SK-N-SH (cell line): ENCODE data around the gene KAT6B. TPM values are rescaled to one million over a fixed set of nuclear protein-coding genes. Genes with fewer than 3 reads are reported as not detected.

Experiments
- CTCF ChIA-PET: fragments of 300-600, 350-600 bp; formaldehyde crosslinking; extraction: SDS; loops from one replicate; lab custom pipeline; 2021; lab: Yijun Ruan, JAX
- POLR2A ChIA-PET: fragments of 350-600 bp; sonication (Branson Sonifier 250); formaldehyde crosslinking; extraction: SDS; loops from one replicate; lab custom pipeline; 2020; ENCODE audit warnings: antibody characterized with exemption, inconsistent platforms; lab: Yijun Ruan, JAX
- DNase-seq: peaks from one replicate; pipeline ENCODE4 v3.0.0; 2012
- H2AFZ ChIP-seq: fragments of 200-600 bp; sonication (generic); 2 replicates; pipeline ENCODE4 v1.8.1; 2016; ENCODE audit warnings: antibody characterized with exemption, mild to moderate bottlenecking, low read depth
- H3F3A ChIP-seq: fragments of 200-600 bp; sonication (generic); replicated peaks from 2 replicates; pipeline ENCODE3; 2016; ENCODE audit warnings: antibody characterized with exemption, mild to moderate bottlenecking; ENCODE audit not compliant: insufficient read depth
- H3K27ac ChIP-seq, 2 experiments: fragments of 200-500 bp in 1 of 2; fragments of 200-600 bp in 1 of 2; sonication (Bioruptor generic) in 1 of 2; sonication (generic), shearing (Covaris generic) in 1 of 2; 2 replicates each; pipeline versions ENCODE4 v1.5.1 to v1.6.1; 2014 to 2016; ENCODE audit warnings: low read depth in 2 of 2, inconsistent platforms in 1 of 2, low read length in 1 of 2, mild to moderate bottlenecking in 1 of 2, mixed read lengths in 1 of 2
- H3K27me3 ChIP-seq: fragments of 200-600 bp; sonication (generic), shearing (Covaris generic); 2 replicates; pipeline ENCODE4 v1.6.1; 2016; ENCODE audit warnings: mixed run types; ENCODE audit not compliant: insufficient read depth
- H3K36me3 ChIP-seq, 2 experiments: fragments of 200-500 bp in 1 of 2; fragments of 200-600 bp in 1 of 2; sonication (Bioruptor generic) in 1 of 2; sonication (generic) in 1 of 2; replicated peaks in 1 of 2; 2 replicates each; pipeline versions ENCODE3 to v1.5.1; 2014 to 2016; ENCODE audit warnings: low read length in 1 of 2, mild to moderate bottlenecking in 1 of 2; ENCODE audit not compliant: insufficient read depth in 2 of 2, control insufficient read depth in 1 of 2
- H3K4me1 ChIP-seq, 2 experiments: fragments of 200-500 bp in 1 of 2; fragments of 200-600 bp in 1 of 2; sonication (Bioruptor generic) in 1 of 2; sonication (generic), shearing (Covaris generic) in 1 of 2; 2 replicates each; pipeline versions ENCODE4 v1.5.1 to v1.6.1; 2014 to 2016; ENCODE audit warnings: low read depth in 1 of 2, low read length in 1 of 2, mixed run types in 1 of 2; ENCODE audit not compliant: insufficient read depth in 2 of 2, control insufficient read depth in 1 of 2
- H3K4me2 ChIP-seq: fragments of 200-600 bp; sonication (generic), shearing (Covaris generic); 2 replicates; pipeline ENCODE4 v1.6.1; 2017; ENCODE audit warnings: mixed run types
- H3K4me3 ChIP-seq, 2 experiments: fragments of 200-500 bp in 1 of 2; fragments of 200-600 bp in 1 of 2; sonication (Bioruptor generic) in 1 of 2; sonication (generic), shearing (Covaris generic) in 1 of 2; 2 replicates each; pipeline versions ENCODE4 v1.5.1 to v1.8.1; 2014 to 2016; ENCODE audit warnings: low read depth in 2 of 2, inconsistent platforms in 1 of 2, low read length in 1 of 2, mild to moderate bottlenecking in 1 of 2, mixed read lengths in 1 of 2, moderate library complexity in 1 of 2
- H3K79me2 ChIP-seq: fragments of 200-600 bp; sonication (generic); 2 replicates; pipeline ENCODE4 v1.8.1; 2017; ENCODE audit warnings: mild to moderate bottlenecking; ENCODE audit not compliant: insufficient read depth
- H3K9ac ChIP-seq: fragments of 200-600 bp; sonication (generic); 2 replicates; pipeline ENCODE4 v1.6.1; 2017; ENCODE audit warnings: mixed run types
- H3K9me2 ChIP-seq: fragments of 200-600 bp; sonication (generic); 2 replicates; pipeline ENCODE4 v1.6.1; 2017; ENCODE audit warnings: mixed run types
- H3K9me3 ChIP-seq: fragments of 200-600 bp; sonication (generic); 2 replicates; pipeline ENCODE4 v1.6.1; 2017; ENCODE audit warnings: mixed run types, mild to moderate bottlenecking, moderate library complexity
- H4K20me1 ChIP-seq: fragments of 200-600 bp; sonication (generic); 2 replicates; pipeline ENCODE4 v1.6.1; 2017; ENCODE audit warnings: mild to moderate bottlenecking, mixed run types; ENCODE audit not compliant: insufficient read depth
- ELF1 ChIP-seq: IDR thresholded peaks from 2 replicates; pipeline ENCODE4 v1.4.0; 2012
- EP300 ChIP-seq, 2 experiments: IDR thresholded peaks; 2 replicates each; pipeline versions ENCODE4 v1.4.0 to v1.6.1; 2012; ENCODE audit warnings: borderline replicate concordance in 1 of 2, low read depth in 1 of 2, low read length in 1 of 2
- EZH2phosphoT487 ChIP-seq: fragments of 200-600 bp; sonication (generic); IDR thresholded peaks from 2 replicates; pipeline ENCODE4 v1.6.1; 2017; ENCODE audit warnings: low read depth, mixed run types, mild to moderate bottlenecking, antibody characterized with exemption, moderate library complexity, borderline replicate concordance
- FOXJ3 ChIP-seq: sonication (generic); formaldehyde crosslinking; IDR thresholded peaks from 2 replicates; pipeline ENCODE4 v1.5.1; 2020; ENCODE audit warnings: mild to moderate bottlenecking, missing genetic modification reagents
- FOXM1 ChIP-seq: IDR thresholded peaks from 2 replicates; pipeline ENCODE4 v1.4.0; 2012; ENCODE audit warnings: low read depth, mild to moderate bottlenecking
- JUND ChIP-seq: IDR thresholded peaks from 2 replicates; pipeline ENCODE4 v1.4.0; 2012
- MAX ChIP-seq: IDR thresholded peaks from 2 replicates; pipeline ENCODE4 v1.4.0; 2012; ENCODE audit warnings: low read depth
- MEF2A ChIP-seq: IDR thresholded peaks from 2 replicates; pipeline ENCODE4 v1.4.0; 2012; ENCODE audit warnings: low read depth, borderline replicate concordance
- MXI1 ChIP-seq: IDR thresholded peaks from 2 replicates; pipeline ENCODE4 v1.6.1; 2012; ENCODE audit warnings: mild to moderate bottlenecking, low read depth, low read length, improper control_type of control experiment
- NFIC ChIP-seq: IDR thresholded peaks from 2 replicates; pipeline ENCODE4 v1.4.0; 2012; ENCODE audit warnings: borderline replicate concordance
- NRF1 ChIP-seq: IDR thresholded peaks from 2 replicates; pipeline ENCODE4 v1.6.1; 2012; ENCODE audit warnings: low read depth, mild to moderate bottlenecking, low read length
- RCOR1 ChIP-seq: fragments of 150-350 bp; IDR thresholded peaks from 2 replicates; pipeline ENCODE4 v1.6.1; 2017; ENCODE audit warnings: antibody characterized with exemption, low read length
- SIN3A ChIP-seq: IDR thresholded peaks from 2 replicates; pipeline ENCODE4 v1.6.1; 2012; ENCODE audit warnings: low read depth, mild to moderate bottlenecking, low read length, moderate library complexity, borderline replicate concordance
- TAF1 ChIP-seq: IDR thresholded peaks from 2 replicates; pipeline ENCODE4 v1.6.1; 2012; ENCODE audit warnings: low read depth, mild to moderate bottlenecking, low read length, moderate library complexity, borderline replicate concordance
- USF1 ChIP-seq: IDR thresholded peaks from 2 replicates; pipeline ENCODE4 v1.4.0; 2012; ENCODE audit warnings: low read depth, borderline replicate concordance
- YY1 ChIP-seq: IDR thresholded peaks from 2 replicates; pipeline ENCODE4 v1.4.0; 2012; ENCODE audit warnings: low read depth, mild to moderate bottlenecking
- ZBTB33 ChIP-seq: IDR thresholded peaks from 2 replicates; pipeline ENCODE4 v1.4.0; 2012; ENCODE audit warnings: low read depth, borderline replicate concordance
- WGBS: methylation state at CpG from one replicate; pipeline ENCODE4 v1.1.6; 2017; ENCODE audit warnings: low lambda C conversion rate; 5-methylcytosine and 5-hydroxymethylcytosine counted together
- polyA plus RNA-seq, 3 experiments: library from polyadenylated mRNA; depleted of rRNA; stranded (reverse); fragments of >200 nt; gene quantifications; 2 replicates each; pipeline ENCODE4 v1.2.3, GENCODE V29; 2012
- TF ChIP-seq, protein P1 (sequence below): fragments of 150-350 bp; IDR thresholded peaks from 2 replicates; pipeline ENCODE4 v1.6.1; 2016; ENCODE audit warnings: mild to moderate bottlenecking, low read depth, low read length
- TF ChIP-seq, protein P2 (sequence below): IDR thresholded peaks from 2 replicates; pipeline ENCODE4; 2012

KAT6B gene
- polyA plus RNA-seq, 1 of the 3 experiments (the other 2 are of a cell fraction), result 4.3 TPM

DNA sequence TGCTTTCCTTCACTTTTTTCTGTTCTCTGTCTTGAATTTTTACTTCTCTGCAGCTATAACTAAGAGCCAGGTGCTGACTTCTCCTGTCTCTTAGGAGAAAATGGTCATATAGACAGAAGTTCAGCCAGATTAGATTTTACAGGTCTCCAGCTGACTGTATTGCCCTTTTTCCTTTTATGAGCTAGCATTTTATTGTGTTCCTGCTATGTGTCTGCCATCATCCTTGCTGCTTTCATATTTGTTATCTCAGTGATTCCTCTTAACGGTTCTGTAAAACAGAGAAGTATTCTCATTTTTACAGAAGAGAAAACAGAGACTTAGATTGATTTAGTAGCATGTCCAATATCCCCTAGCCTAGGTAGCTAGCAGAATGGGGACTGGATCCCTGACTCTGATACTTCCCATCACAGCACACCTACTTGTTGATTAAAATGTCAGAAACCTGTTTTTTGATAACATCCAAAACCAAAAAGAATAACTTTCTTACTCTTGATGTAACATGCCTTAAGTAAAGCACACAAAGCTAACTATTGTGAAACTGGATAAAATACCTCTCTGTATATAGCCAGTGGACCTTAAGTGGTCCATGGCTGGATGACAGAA lies 5.2 kb downstream of the KAT6B start:
- Histone ChIP-seq H3K4me2 (no peak overlapping the region), H2AFZ (no peak overlapping the region), H3K9me3 (no peaks in the 10 kb centered on the region), H3K36me3 (peaks cover 0 to 13% of the 10 kb centered on the region in 2 experiments), H3K9me2 (no peaks in the 10 kb centered on the region)
- WGBS, result 95% methylated on average over 1 of the region's 1 CpG
- DNase-seq, result no peak
- TF ChIP-seq TAF1, result no peak
- no peak for TF ChIP-seq ELF1
- no peak for TF ChIP-seq FOXM1
- no peak for TF ChIP-seq EP300 (IDR thresholded peaks at IDR 0.05; ENCODE audit: borderline replicate concordance in 1 of 2, low read depth in 1 of 2, low read length in 1 of 2)
- TF ChIP-seq EZH2phosphoT487, result no peak
- TF ChIP-seq, protein P1, sequence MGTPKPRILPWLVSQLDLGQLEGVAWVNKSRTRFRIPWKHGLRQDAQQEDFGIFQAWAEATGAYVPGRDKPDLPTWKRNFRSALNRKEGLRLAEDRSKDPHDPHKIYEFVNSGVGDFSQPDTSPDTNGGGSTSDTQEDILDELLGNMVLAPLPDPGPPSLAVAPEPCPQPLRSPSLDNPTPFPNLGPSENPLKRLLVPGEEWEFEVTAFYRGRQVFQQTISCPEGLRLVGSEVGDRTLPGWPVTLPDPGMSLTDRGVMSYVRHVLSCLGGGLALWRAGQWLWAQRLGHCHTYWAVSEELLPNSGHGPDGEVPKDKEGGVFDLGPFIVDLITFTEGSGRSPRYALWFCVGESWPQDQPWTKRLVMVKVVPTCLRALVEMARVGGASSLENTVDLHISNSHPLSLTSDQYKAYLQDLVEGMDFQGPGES, result no peak
- no peak for TF ChIP-seq MAX
- no peak for TF ChIP-seq NRF1
- TF ChIP-seq NFIC, result no peak
- TF ChIP-seq SIN3A, result no peak
- TF ChIP-seq ZBTB33, result no peak
- TF ChIP-seq, all 33 proteins: peak for 0
- Histone ChIP-seq H3K4me1 (peaks cover 0 to 3% of the 10 kb centered on the region in 2 experiments; a peak in 2 of 4 replicates), H3K4me3 (no peak overlapping the region), H3K79me2 (peaks cover 95% of the 10 kb centered on the region), H3K27me3 (no peaks in the 10 kb centered on the region), H4K20me1 (peaks cover 47% of the 10 kb centered on the region), H3F3A (peaks cover 3% of the 10 kb centered on the region), H3K27ac (no peak overlapping the region), H3K9ac (no peak overlapping the region)
- POLR2A ChIA-PET, result no interaction called here
- CTCF ChIA-PET, result interaction anchor here (1.3 kb wide), 1 partner anchor 588 kb away, joined by 6 read pairs; no protein-coding TSS in a partner anchor

DNA sequence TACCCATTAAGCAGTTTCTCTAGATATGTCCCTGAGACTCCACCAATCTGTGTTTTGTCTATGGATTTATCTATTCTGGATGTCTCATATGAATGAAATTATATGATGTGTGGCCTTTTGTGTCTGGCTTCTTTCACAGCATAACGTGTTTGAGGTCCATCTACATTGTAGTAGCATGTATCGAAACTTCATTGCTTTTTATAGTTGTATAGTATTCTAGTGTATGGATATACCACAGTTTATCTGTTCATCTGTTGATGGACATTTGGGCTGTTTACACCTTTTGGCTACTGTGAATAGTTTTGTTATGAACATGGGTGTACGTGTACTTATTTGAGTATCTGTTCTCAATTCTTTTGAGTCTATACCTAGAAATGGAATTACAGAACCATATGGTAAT lies 9.6 kb downstream of the KAT6B start:
- Histone ChIP-seq H3F3A (no peaks in the 10 kb centered on the region), H3K79me2 (peaks cover 94% of the 10 kb centered on the region), H3K9ac (no peak overlapping the region), H3K9me2 (no peaks in the 10 kb centered on the region), H3K4me1 (peaks cover 7 to 22% of the 10 kb centered on the region in 2 experiments; a peak in 3 of 4 replicates), H3K4me3 (no peak overlapping the region), H3K36me3 (peaks cover 2 to 14% of the 10 kb centered on the region in 2 experiments), H3K9me3 (no peaks in the 10 kb centered on the region), H3K27me3 (no peaks in the 10 kb centered on the region), H3K4me2 (no peak overlapping the region), H4K20me1 (peaks cover 39% of the 10 kb centered on the region), H3K27ac (no peak overlapping the region), H2AFZ (no peak overlapping the region)
- POLR2A ChIA-PET, result no interaction called here
- CTCF ChIA-PET, result interaction anchor here (1.3 kb wide), 1 partner anchor 9 kb away, joined by 3 read pairs; no protein-coding TSS in a partner anchor
- DNase-seq, result no peak
- WGBS, result 96% methylated on average over 3 of the region's 3 CpGs
- TF ChIP-seq MXI1 (no peak), ELF1 (no peak), USF1 (no peak), MEF2A (no peak), JUND (no peak), SIN3A (no peak), MAX (no peak), FOXJ3 (no peak), RCOR1 (no peak), YY1 (no peak)
- TF ChIP-seq, protein P1, result no peak
- TF ChIP-seq, protein P2, sequence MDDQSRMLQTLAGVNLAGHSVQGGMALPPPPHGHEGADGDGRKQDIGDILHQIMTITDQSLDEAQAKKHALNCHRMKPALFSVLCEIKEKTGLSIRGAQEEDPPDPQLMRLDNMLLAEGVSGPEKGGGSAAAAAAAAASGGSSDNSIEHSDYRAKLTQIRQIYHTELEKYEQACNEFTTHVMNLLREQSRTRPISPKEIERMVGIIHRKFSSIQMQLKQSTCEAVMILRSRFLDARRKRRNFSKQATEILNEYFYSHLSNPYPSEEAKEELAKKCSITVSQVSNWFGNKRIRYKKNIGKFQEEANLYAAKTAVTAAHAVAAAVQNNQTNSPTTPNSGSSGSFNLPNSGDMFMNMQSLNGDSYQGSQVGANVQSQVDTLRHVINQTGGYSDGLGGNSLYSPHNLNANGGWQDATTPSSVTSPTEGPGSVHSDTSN, result no peak
